HL-60 (cell line): Measurements from ENCODE around the gene VCAN.

Source experiments
- GABPA ChIP-seq: IDR thresholded peaks from 2 replicates; pipeline ENCODE4 v1.6.1; 2012; ENCODE audit warnings: low read depth
- POLR2AphosphoS5 ChIP-seq: IDR thresholded peaks from 2 replicates; pipeline ENCODE4 v1.6.1; 2012; ENCODE audit warnings: low read depth
- TF ChIP-seq, protein P1 (sequence below): IDR thresholded peaks from one replicate; pipeline ENCODE4 v1.5.1; 2011; ENCODE audit warnings: low read length, control low read depth, inconsistent platforms; ENCODE audit not compliant: insufficient read depth

- TF ChIP-seq, protein P1, sequence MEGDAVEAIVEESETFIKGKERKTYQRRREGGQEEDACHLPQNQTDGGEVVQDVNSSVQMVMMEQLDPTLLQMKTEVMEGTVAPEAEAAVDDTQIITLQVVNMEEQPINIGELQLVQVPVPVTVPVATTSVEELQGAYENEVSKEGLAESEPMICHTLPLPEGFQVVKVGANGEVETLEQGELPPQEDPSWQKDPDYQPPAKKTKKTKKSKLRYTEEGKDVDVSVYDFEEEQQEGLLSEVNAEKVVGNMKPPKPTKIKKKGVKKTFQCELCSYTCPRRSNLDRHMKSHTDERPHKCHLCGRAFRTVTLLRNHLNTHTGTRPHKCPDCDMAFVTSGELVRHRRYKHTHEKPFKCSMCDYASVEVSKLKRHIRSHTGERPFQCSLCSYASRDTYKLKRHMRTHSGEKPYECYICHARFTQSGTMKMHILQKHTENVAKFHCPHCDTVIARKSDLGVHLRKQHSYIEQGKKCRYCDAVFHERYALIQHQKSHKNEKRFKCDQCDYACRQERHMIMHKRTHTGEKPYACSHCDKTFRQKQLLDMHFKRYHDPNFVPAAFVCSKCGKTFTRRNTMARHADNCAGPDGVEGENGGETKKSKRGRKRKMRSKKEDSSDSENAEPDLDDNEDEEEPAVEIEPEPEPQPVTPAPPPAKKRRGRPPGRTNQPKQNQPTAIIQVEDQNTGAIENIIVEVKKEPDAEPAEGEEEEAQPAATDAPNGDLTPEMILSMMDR, result no peak
- TF ChIP-seq POLR2AphosphoS5, result no peak
- no peak for TF ChIP-seq GABPA
Measured at GRCh38 chr5:83516377-83516776, 44.8 kb downstream of the VCAN start.
